IPS-18c (cell line): Measurements from ENCODE around the gene ADORA1.

ENCODE experiments used
- H3K4me3 ChIP-seq: 2 replicates; pipeline ENCODE4 v1.7.0; 2013; ENCODE audit warnings: low read depth, mild to moderate bottlenecking, low read length, moderate library complexity; ENCODE audit not compliant: insufficient read depth
- H3K9me3 ChIP-seq: one replicate; pipeline ENCODE4 v1.6.1; 2013; ENCODE audit warnings: mild to moderate bottlenecking, low read length, moderate library complexity; ENCODE audit not compliant: control insufficient read depth, insufficient read depth

The ADORA1 gene

DNA sequence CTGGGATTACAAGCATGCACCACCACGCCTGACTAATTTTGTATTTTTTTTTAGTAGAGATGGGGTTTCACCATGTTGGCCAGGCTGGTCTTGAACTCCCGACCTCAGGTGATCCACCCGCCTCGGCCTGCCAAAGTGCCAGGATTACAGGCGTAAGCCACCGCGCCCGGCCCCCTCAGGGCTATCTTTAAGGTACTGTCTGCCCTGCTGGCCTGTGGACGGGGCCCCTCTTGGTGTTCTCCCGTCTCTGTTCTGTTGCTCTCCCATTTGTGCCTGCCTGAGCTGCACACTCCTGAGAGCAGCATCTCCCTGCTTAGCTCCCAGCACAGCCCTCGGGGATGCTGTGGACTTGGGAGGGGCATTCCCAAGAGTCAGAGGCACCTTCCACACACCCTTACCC lies 34.2 kb downstream of the ADORA1 start:
- Histone ChIP-seq H3K4me3 (no peak overlapping the region), H3K9me3 (no peaks in the 10 kb centered on the region)

DNA sequence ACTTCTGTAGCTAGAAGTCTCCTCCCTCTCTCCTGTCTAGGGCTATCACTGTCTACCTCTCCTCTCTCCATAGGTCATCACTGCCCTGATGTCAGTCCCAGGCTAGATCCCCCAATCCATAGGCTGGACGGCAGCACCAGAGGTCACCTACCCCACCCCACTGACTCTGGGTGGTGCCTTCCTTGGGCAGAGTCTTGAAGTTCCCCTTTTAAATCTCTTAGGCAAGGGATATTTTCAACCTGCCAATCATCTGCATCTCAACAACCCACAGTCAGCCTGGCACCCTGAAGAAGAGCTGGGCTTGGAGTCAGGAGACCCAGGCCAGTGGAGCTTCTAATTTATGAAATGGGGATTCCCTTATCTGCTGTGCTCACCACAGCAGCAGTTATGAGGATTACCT lies 34.9 kb downstream of the ADORA1 start:
- H3K4me3 ChIP-seq: no peak overlapping the region
- H3K9me3 ChIP-seq: no peaks in the 10 kb centered on the region

DNA sequence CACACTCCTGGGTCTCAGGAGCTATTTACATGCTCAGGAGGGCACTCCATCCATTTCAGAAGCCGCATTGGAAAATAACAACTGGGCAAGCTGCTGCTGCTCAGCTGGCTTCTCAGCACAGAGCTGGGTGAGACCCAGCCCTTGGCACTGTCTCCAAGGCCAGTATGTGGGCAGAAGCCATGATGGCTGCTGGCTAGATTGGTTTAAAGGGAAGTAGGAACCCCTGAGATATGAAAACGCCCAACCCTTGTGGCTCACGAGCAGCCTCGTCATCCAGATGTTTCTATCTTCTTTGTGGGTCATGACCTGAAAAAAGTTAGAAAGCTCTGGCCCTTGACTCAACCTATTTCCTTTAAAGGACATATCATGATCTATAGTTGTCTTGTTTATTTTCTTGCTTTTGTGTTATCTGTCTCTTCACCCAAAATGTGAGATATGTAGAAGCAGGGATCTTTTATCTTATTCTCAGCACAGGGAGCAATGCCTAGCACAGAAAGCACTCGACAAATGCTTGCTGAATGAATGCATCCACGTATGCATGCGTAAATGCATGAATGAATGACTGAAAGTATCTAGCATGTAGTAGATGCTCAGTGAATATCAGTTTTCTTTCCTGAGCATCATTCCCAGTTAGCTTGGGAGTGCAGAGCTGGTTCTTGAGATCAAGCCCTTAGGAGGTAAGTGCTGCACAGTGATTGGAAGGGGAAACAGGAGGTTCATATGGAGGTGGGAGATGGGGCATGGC lies 36.5 kb downstream of the ADORA1 start:
- no peak overlapping the region for H3K4me3 ChIP-seq
- H3K9me3 ChIP-seq: no peaks in the 10 kb centered on the region

GRCh38 chr1:203165101-203165799 lies 37.7 kb downstream of the ADORA1 start:
- Histone ChIP-seq H3K4me3 (no peak overlapping the region), H3K9me3 (no peaks in the 10 kb centered on the region)

DNA sequence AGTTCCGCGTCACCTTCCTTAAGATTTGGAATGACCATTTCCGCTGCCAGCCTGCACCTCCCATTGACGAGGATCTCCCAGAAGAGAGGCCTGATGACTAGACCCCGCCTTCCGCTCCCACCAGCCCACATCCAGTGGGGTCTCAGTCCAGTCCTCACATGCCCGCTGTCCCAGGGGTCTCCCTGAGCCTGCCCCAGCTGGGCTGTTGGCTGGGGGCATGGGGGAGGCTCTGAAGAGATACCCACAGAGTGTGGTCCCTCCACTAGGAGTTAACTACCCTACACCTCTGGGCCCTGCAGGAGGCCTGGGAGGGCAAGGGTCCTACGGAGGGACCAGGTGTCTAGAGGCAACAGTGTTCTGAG lies 38.3 kb downstream of the ADORA1 start:
- no peaks in the 10 kb centered on the region for H3K9me3 ChIP-seq
- H3K4me3 ChIP-seq: no peak overlapping the region

DNA sequence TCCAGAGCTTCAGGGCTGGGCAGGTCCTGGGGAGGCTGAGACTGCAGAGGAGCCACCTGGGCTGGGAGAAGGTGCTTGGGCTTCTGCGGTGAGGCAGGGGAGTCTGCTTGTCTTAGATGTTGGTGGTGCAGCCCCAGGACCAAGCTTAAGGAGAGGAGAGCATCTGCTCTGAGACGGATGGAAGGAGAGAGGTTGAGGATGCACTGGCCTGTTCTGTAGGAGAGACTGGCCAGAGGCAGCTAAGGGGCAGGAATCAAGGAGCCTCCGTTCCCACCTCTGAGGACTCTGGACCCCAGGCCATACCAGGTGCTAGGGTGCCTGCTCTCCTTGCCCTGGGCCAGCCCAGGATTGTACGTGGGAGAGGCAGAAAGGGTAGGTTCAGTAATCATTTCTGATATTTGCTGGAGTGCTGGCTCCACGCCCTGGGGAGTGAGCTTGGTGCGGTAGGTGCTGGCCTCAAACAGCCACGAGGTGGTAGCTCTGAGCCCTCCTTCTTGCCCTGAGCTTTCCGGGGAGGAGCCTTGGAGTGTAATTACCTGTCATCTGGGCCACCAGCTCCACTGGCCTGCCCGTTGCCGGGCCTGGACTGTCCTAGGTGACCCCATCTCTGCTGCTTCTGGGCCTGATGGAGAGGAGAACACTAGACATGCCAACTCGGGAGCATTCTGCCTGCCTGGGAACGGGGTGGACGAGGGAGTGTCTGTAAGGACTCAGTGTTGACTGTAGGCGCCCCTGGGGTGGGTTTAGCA lies 38.8 kb downstream of the ADORA1 start:
- Histone ChIP-seq H3K9me3 (no peaks in the 10 kb centered on the region), H3K4me3 (no peak overlapping the region)

GRCh38 chr1:203167026-203167912 lies 39.7 kb downstream of the ADORA1 start:
- Histone ChIP-seq H3K4me3 (no peak overlapping the region), H3K9me3 (no peaks in the 10 kb centered on the region)

DNA sequence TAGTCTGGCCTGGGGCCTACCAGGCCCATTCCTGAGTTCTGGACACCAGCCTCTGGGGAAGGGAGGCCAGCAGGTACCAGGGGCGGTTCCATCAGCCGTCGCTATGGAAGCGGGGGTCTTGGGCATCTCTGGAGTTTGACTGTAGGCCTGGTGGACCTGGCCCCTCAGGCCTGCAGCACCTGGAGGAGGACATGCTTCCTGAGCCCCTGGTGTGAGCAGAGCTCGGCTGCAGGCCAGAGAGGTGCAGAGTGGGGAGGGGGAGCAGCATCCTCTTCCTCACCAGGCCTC lies 40.3 kb downstream of the ADORA1 start:
- Histone ChIP-seq H3K4me3 (no peak overlapping the region), H3K9me3 (no peaks in the 10 kb centered on the region)

DNA sequence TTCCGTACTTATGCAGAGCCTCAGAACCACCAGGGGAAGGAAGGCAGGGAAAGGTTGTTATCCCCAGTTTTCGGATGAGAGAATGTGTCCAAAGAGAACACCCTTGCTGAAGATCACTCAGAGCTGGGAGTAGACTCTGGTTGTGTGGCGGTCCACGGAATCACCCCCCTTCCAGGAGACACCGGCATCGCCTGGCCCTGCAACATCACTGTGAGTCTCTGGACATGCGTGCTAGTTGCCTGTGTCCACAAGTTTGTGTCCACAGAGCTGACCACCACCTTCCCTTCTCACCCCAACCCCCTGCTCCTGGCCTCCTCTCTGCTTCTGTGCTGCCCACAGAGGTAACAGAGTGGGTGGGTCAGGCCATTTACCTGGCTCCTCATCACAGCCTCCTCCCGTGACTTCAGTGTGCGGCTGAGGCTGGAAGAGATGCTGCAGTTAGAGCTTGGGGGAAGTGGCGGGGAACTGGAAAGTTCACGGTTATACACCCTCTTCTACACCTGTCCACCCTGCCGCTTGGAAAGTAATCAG lies 40.8 kb downstream of the ADORA1 start:
- Histone ChIP-seq H3K4me3 (no peak overlapping the region), H3K9me3 (no peaks in the 10 kb centered on the region)

DNA sequence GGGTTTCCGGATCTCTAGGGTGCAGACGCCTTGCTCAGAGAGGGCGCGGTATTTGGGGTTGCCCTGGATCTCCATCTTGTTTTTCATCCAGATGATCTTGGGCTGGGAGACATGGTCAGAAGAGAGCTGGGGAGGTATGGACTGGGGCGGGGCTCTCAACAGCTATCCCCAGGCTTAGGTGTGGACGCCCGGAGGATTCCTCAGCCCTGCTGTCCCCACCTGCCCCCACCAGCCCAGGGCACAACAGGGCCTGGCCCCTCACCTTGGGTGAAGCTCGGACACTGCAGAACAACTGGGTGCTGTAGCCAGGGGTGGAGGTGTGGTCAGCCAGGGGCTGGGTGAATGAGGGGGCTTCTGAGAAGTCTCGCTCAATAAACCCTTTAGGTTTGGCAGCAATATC lies 41.5 kb downstream of the ADORA1 start:
- Histone ChIP-seq H3K9me3 (no peaks in the 10 kb centered on the region), H3K4me3 (no peak overlapping the region)

DNA sequence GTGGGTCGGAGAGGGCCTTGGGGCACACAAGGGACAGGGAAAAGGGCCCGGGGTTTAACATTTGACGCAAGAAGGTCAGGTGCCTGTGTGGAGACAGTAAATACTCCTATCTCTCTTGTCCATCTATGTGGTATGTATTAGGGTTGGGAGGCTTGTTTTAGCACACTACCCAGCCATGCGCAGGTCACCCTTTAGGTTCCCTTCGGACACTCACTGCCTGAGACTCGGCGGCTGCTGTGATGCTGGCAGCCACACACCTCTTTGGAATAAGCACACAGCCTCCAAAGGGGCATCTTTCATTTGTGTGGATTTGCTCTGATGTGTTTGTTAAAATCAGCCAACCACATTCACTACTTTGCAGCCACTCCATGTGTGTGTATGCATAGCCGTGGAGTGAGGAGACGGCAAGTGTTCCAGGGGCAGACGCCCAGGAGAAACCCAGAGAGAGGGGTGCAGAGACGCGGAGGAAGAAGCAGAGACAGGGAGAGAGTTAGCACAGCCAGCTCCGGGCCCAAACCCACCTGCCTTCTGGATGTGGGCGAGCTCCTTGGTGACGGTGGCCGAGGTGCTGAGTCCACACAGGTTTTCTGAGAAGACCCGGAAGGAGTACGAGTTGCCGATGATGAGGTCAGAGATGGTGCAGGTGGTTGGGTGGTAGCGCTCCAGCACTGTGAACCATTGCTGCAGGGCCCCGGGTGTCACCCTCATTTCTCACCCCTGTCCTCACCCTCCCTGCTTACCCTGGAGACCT lies 42.4 kb downstream of the ADORA1 start:
- H3K4me3 ChIP-seq: no peak overlapping the region
- no peaks in the 10 kb centered on the region for H3K9me3 ChIP-seq

- Histone ChIP-seq H3K4me3 (no peak overlapping the region), H3K9me3 (no peaks in the 10 kb centered on the region)
These were observed 43.3 kb downstream of the ADORA1 start for GRCh38 chr1:203170625-203171330.

DNA sequence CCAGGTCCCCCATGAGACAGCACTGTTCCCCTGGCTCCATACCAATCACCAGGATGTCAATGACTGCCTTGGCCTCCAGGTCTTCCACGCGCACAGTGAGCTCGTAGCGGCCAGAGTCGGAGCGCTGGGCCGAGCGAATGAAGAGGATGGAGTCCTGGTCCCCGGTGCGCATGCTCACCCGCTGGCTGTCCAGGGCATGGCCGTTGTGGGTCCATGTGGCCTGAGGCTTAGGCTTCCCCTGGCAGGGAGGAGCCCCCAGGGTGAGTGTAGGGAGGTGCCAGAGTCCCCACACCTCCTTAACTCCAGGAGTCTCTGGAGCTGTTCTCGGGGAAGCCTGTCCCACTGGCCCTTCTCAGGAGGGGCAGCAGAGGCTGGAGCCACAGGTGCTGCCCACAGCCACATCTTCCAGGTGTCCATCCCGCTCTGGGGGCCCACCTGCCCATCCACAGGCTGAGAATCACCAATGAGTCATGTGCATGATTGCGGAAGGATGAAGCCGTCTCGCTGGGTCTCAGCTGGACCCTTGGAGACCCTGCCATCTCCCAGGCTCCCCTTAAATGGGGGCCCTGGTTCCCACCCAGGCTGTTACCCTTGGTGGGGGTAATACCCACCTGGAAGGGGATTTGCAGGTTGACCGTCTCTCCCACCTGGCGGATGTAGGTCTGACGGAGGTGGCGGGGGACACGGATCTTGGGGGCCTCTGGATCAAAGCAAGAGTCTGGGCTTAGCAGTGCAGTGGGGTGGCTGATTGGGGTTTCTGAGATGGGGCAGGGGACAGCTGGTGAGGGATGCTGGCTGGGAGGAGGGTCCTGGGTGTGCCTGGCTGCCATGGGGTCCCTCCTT lies 44.0 kb downstream of the ADORA1 start:
- Histone ChIP-seq H3K4me3 (no peak overlapping the region), H3K9me3 (no peaks in the 10 kb centered on the region)

- no peak overlapping the region for H3K4me3 ChIP-seq
These were observed 44.9 kb downstream of the ADORA1 start for GRCh38 chr1:203172184-203173010.

More at GRCh38 chr1:203172184-203173010, 44.9 kb downstream of the ADORA1 start:
- H3K9me3 ChIP-seq: no peaks in the 10 kb centered on the region
